Endothelial cell of umbilical vein (primary cell): ENCODE results near the gene PDLIM3. TPM values are rescaled to one million over a fixed set of nuclear protein-coding genes. Genes with fewer than 3 reads are reported as not detected.
A peak's percentile ranks its signal among the peaks of the same experiment; 100 is the strongest.

Source experiments
- BruUV-seq: library from RNA; stranded (reverse); fragments of 400-500 nt; replicated peaks from 2 replicates; lab custom pipeline; 2021; lab: Mats Ljungman, UMichigan
- CTCF ChIA-PET: fragments of 300-600, 350-600 bp; sonication (Branson Sonifier 250); formaldehyde crosslinking; loops from one replicate; lab custom pipeline; 2021; ENCODE audit warnings: antibody characterized with exemption, inconsistent platforms; lab: Charles Lee
- POLR2A ChIA-PET: fragments of 300-600, 350-600 bp; sonication (Branson Sonifier 250); formaldehyde crosslinking; loops from one replicate; lab custom pipeline; 2021; ENCODE audit warnings: antibody characterized with exemption, inconsistent platforms; lab: Charles Lee
- DNase-seq: peaks from one replicate; pipeline ENCODE4 v3.0.0-alpha.2; 2011; ENCODE audit warnings: low read depth, low spot score
- FAIRE-seq: peaks from 2 replicates; lab custom pipeline; 2011; peaks lifted over from hg19 to GRCh38; lab: Jason Lieb, UNC
- H2AFZ ChIP-seq: 2 replicates; pipeline ENCODE4 v1.6.0; 2012; ENCODE audit warnings: low read depth, low read length, control low read depth, inconsistent platforms
- H3K27ac ChIP-seq: 2 replicates; pipeline ENCODE4 v1.5.1; 2011; ENCODE audit warnings: low read depth, mild to moderate bottlenecking, control low read depth, low read length, moderate library complexity; ENCODE audit not compliant: insufficient read depth
- H3K27me3 ChIP-seq, 2 experiments: 2 replicates each; pipeline versions ENCODE4 v1.6.0 to v1.6.1; 2011; ENCODE audit warnings: low read length in 2 of 2, mixed read lengths in 1 of 2; ENCODE audit not compliant: control insufficient read depth in 2 of 2, insufficient read depth in 2 of 2
- H3K36me3 ChIP-seq, 2 experiments: 2 replicates in 1 of 2; 3 replicates in 1 of 2; pipeline ENCODE4 v1.5.1; 2011; ENCODE audit warnings: low read length in 2 of 2, mild to moderate bottlenecking in 1 of 2, moderate library complexity in 1 of 2; ENCODE audit not compliant: control insufficient read depth in 2 of 2, insufficient read depth in 2 of 2; ENCODE audit errors: extremely low read depth in 1 of 2
- H3K4me1 ChIP-seq: 3 replicates; pipeline ENCODE4 v1.5.1; 2011; ENCODE audit warnings: mild to moderate bottlenecking, low read length; ENCODE audit not compliant: control insufficient read depth, insufficient read depth; ENCODE audit errors: extremely low read depth
- H3K4me2 ChIP-seq: 2 replicates; pipeline ENCODE4 v1.6.1; 2011; ENCODE audit warnings: low read length, control low read depth, mixed read lengths; ENCODE audit not compliant: insufficient read depth
- H3K4me3 ChIP-seq, 3 experiments: fragments of 200-600 bp in 1 of 3; sonication (generic), shearing (Covaris generic) in 1 of 3; replicated peaks in 1 of 3; 2 replicates each; pipeline ENCODE4 v1.5.1; 2011 to 2016; ENCODE audit warnings: control low read depth in 3 of 3, low read length in 3 of 3, mild to moderate bottlenecking in 2 of 3, inconsistent platforms in 1 of 3, low read depth in 1 of 3, moderate library complexity in 1 of 3; ENCODE audit not compliant: insufficient read depth in 1 of 3
- H3K79me2 ChIP-seq: 2 replicates; pipeline ENCODE4 v1.6.0; 2012; ENCODE audit warnings: low read length, inconsistent platforms; ENCODE audit not compliant: control insufficient read depth, insufficient read depth
- H3K9ac ChIP-seq: replicated peaks from 2 replicates; pipeline ENCODE3; 2011; ENCODE audit warnings: low read length, control low read depth; ENCODE audit not compliant: insufficient read depth; ENCODE audit errors: extremely low read depth
- H3K9me1 ChIP-seq: replicated peaks from 3 replicates; pipeline ENCODE4 v1.6.0; 2011; ENCODE audit warnings: mild to moderate bottlenecking, low read length; ENCODE audit not compliant: control insufficient read depth, insufficient read depth; ENCODE audit errors: extremely low read depth
- H3K9me3 ChIP-seq: replicated peaks from 2 replicates; pipeline ENCODE4 v1.5.1; 2012; ENCODE audit warnings: low read length, inconsistent platforms; ENCODE audit not compliant: control insufficient read depth, insufficient read depth
- H4K20me1 ChIP-seq: replicated peaks from 2 replicates; pipeline ENCODE3; 2011; ENCODE audit warnings: mild to moderate bottlenecking, low read length; ENCODE audit not compliant: control insufficient read depth, insufficient read depth; ENCODE audit errors: extremely low read depth
- CTCF ChIP-seq, 2 donors: IDR thresholded peaks; 1 replicate in 1 of 2; 2 replicates in 1 of 2; pipeline ENCODE4 v1.5.1; 2011; ENCODE audit warnings: low read length in 2 of 2, mild to moderate bottlenecking in 2 of 2, moderate library complexity in 2 of 2, control low read depth in 1 of 2, inconsistent platforms in 1 of 2, low read depth in 1 of 2; ENCODE audit not compliant: insufficient read depth in 1 of 2; ENCODE audit errors: extremely low read depth in 1 of 2
- EZH2 ChIP-seq: IDR thresholded peaks from 2 replicates; pipeline ENCODE4 v1.6.1; 2012; ENCODE audit warnings: borderline replicate concordance, low read depth, mild to moderate bottlenecking, moderate library complexity, low read length, inconsistent platforms; ENCODE audit not compliant: severe bottlenecking
- GATA2 ChIP-seq: IDR thresholded peaks from 2 replicates; pipeline ENCODE4 v1.7.0; 2011; ENCODE audit warnings: low read depth, mild to moderate bottlenecking, moderate library complexity, mixed read lengths, low read length; ENCODE audit not compliant: insufficient read length, insufficient read depth
- JUN ChIP-seq: IDR thresholded peaks from 2 replicates; pipeline ENCODE4 v1.6.1; 2011; ENCODE audit warnings: borderline replicate concordance, low read depth; ENCODE audit not compliant: insufficient read length, insufficient read depth
- MAX ChIP-seq: IDR thresholded peaks from 2 replicates; pipeline ENCODE4 v1.6.1; 2011; ENCODE audit not compliant: insufficient read depth, insufficient read length
- MYC ChIP-seq: IDR thresholded peaks from one replicate; pipeline ENCODE4 v1.6.1; 2011; ENCODE audit warnings: mild to moderate bottlenecking, low read depth, low read length
- POLR2AphosphoS5 ChIP-seq: IDR thresholded peaks from 2 replicates; pipeline ENCODE4 v1.6.1; 2012; ENCODE audit warnings: low read depth, mild to moderate bottlenecking, control low read depth, low read length, moderate library complexity; ENCODE audit not compliant: insufficient read depth
- dilution Hi-C: fragments of 300-500 bp; cut with MboI; formaldehyde crosslinking; loops from one replicate; pipeline ENCODE4 v1.15.0; 2019; ENCODE audit warnings: low sequenced_read_pairs; ENCODE audit not compliant: extremely low pct_ligation_motif_present
- intact Hi-C: fragments of 100-400 bp; cut with micrococcal nuclease; formaldehyde crosslinking; loops from one replicate; pipeline ENCODE4 v1.10.0; 2022
- polyA plus RNA-seq, 4 experiments: library from polyadenylated mRNA; depleted of rRNA in 3 of 4; stranded (reverse) in 3 of 4; unstranded in 1 of 4; fragments of >200 nt; gene quantifications; 2 replicates each; pipeline versions ENCODE4 v1.2.1 to v1.2.3, GENCODE V29; 2011 to 2012; ENCODE audit warnings: missing spikeins in 1 of 4
- total RNA-seq: library from RNA; stranded (reverse); gene quantifications from 2 replicates; pipeline ENCODE4 v1.2.3, GENCODE V29; 2021

PDLIM3 gene
- total and polyA plus RNA-seq, 2 donors (not counting 3 experiments of a cell fraction or from before 2014, with no cell fraction given): 9.7 to 17.6 TPM

GRCh38 chr4:185514182-185514697 lies 21.1 kb downstream of the PDLIM3 start:
- POLR2A ChIA-PET: interaction anchor here (0.6 to 1.7 kb wide), 3 partner anchors 21 to 865 kb away, joined by 3 to 12 read pairs (median 3); partner anchors contain the start of genes CASP3, PDLIM3 and PRIMPOL
- H3K9me1 ChIP-seq: no peaks in the 10 kb centered on the region
- DNase-seq: no peak
- no peaks in the 10 kb centered on the region for H3K79me2 ChIP-seq
- peak; percentile 66 for FAIRE-seq
- H3K4me3 ChIP-seq: no peak overlapping the region
- H3K4me2 ChIP-seq: peak overlapping the region; percentile 84
- H3K4me1 ChIP-seq: peaks cover 28% of the 10 kb centered on the region
- TF ChIP-seq MAX (no peak), POLR2AphosphoS5 (no peak), GATA2 (no peak), CTCF (IDR thresholded peaks at IDR 0.05; ENCODE audit: extremely low read depth in 1 of 2, insufficient read depth in 1 of 2, low read depth in 1 of 2, low read length in 2 of 2) (no peak), MYC (no peak), JUN (no peak), EZH2 (no peak)
- dilution Hi-C loops: no loop called here
- BruUV-seq: no TSS peak
- peak overlapping the region; percentile 35 for H3K9ac ChIP-seq
- CTCF ChIA-PET: interaction anchor here (0.9 to 4.9 kb wide), 8 partner anchors 14 to 524 kb away, joined by 3 to 27 read pairs (median 5); partner anchors contain the start of gene PDLIM3
- intact Hi-C loops: loop anchor here (5.0 kb wide), 2 partner anchors 117 to 263 kb away; partner anchors contain the start of genes ANKRD37 and LRP2BP
- H3K9me3 ChIP-seq: no peaks in the 10 kb centered on the region
- no peaks in the 10 kb centered on the region for H3K36me3 ChIP-seq
- no peaks in the 10 kb centered on the region for H4K20me1 ChIP-seq
- H3K27ac ChIP-seq: peak overlapping the region; percentile 85
- no peaks in the 10 kb centered on the region for H3K27me3 ChIP-seq
- H2AFZ ChIP-seq: no peak overlapping the region
